H1 (cell line): ENCODE results near the gene ZNF398. TPM values are rescaled to one million over a fixed set of nuclear protein-coding genes. Genes with fewer than 3 reads are reported as not detected.

Experiments used
- CTCF ChIA-PET: fragments of 300-600 bp; sonication (Branson Sonifier 250); formaldehyde crosslinking; loops from one replicate; lab custom pipeline; 2021; ENCODE audit not compliant: partially characterized antibody; lab: Charles Lee
- POLR2A ChIA-PET: fragments of 300-600 bp; sonication (Branson Sonifier 250); formaldehyde crosslinking; loops from one replicate; lab custom pipeline; 2021; ENCODE audit warnings: inconsistent platforms; ENCODE audit not compliant: partially characterized antibody; lab: Charles Lee
- DNase-seq, 2 experiments: peaks; one replicate each; pipeline versions ENCODE4 v3.0.0 to v3.0.0-alpha.2; 2010 to 2022; ENCODE audit warnings: low spot score in 2 of 2, low read depth in 1 of 2, mixed read lengths in 1 of 2
- FAIRE-seq: peaks from 2 replicates; lab custom pipeline; 2011; peaks lifted over from hg19 to GRCh38; lab: Jason Lieb, UNC
- H2AFZ ChIP-seq: 2 replicates; pipeline ENCODE4 v1.8.1; 2012; ENCODE audit warnings: low read length, inconsistent platforms
- H2AK5ac ChIP-seq: 2 replicates; pipeline ENCODE4 v1.6.1; 2013; ENCODE audit warnings: low read depth, low read length
- H2BK120ac ChIP-seq: replicated peaks from 2 replicates; pipeline ENCODE3; 2013; ENCODE audit warnings: low read depth, low read length, inconsistent platforms
- H2BK12ac ChIP-seq: 2 replicates; pipeline ENCODE4 v1.6.1; 2013; ENCODE audit warnings: low read depth, low read length
- H2BK15ac ChIP-seq: 2 replicates; pipeline ENCODE4 v1.6.1; 2013; ENCODE audit warnings: low read length
- H2BK20ac ChIP-seq: 2 replicates; pipeline ENCODE4 v1.6.1; 2013; ENCODE audit warnings: low read length
- H2BK5ac ChIP-seq: 2 replicates; pipeline ENCODE4 v1.6.1; 2013; ENCODE audit warnings: low read depth, low read length
- H3K14ac ChIP-seq: 2 replicates; pipeline ENCODE4 v1.6.1; 2013; ENCODE audit warnings: inconsistent platforms; ENCODE audit not compliant: insufficient read length
- H3K18ac ChIP-seq: 2 replicates; pipeline ENCODE4 v1.6.1; 2013; ENCODE audit warnings: low read length; ENCODE audit errors: extremely low read depth
- H3K23ac ChIP-seq: 2 replicates; pipeline ENCODE4 v1.6.1; 2013; ENCODE audit warnings: inconsistent platforms; ENCODE audit not compliant: insufficient read length
- H3K23me2 ChIP-seq: 2 replicates; pipeline ENCODE4 v1.6.1; 2013; ENCODE audit warnings: low read depth, low read length
- H3K27ac ChIP-seq: 2 replicates; pipeline ENCODE4 v1.6.1; 2011; ENCODE audit warnings: low read depth, low read length, inconsistent platforms
- H3K27me3 ChIP-seq, 4 experiments: replicated peaks in 1 of 4; 1 replicate in 1 of 4; 2 replicates in 3 of 4; pipeline versions ENCODE4 v1.6.1 to v1.8.1; 2011 to 2013; ENCODE audit warnings: low read length in 3 of 4, mild to moderate bottlenecking in 3 of 4, inconsistent platforms in 2 of 4, mixed read lengths in 2 of 4, moderate library complexity in 1 of 4; ENCODE audit not compliant: control insufficient read depth in 3 of 4, insufficient read depth in 3 of 4; ENCODE audit errors: extremely low read depth in 1 of 4
- H3K36me3 ChIP-seq, 4 experiments: 2 replicates each; pipeline versions ENCODE4 v1.6.1 to v1.8.1; 2011 to 2013; ENCODE audit warnings: mild to moderate bottlenecking in 4 of 4, low read length in 3 of 4, moderate library complexity in 2 of 4, control low read depth in 1 of 4, inconsistent platforms in 1 of 4; ENCODE audit not compliant: insufficient read depth in 4 of 4, control insufficient read depth in 2 of 4
- H3K4ac ChIP-seq: replicated peaks from 2 replicates; pipeline ENCODE3; 2013; ENCODE audit warnings: low read length, low read depth, mixed read lengths, inconsistent platforms; ENCODE audit not compliant: insufficient read length
- H3K4me1 ChIP-seq, 4 experiments: replicated peaks in 1 of 4; 1 replicate in 1 of 4; 2 replicates in 3 of 4; pipeline versions ENCODE4 v1.6.1 to v1.8.1; 2011 to 2013; ENCODE audit warnings: low read length in 3 of 4, inconsistent platforms in 2 of 4, mixed read lengths in 1 of 4; ENCODE audit not compliant: insufficient read depth in 4 of 4, control insufficient read depth in 3 of 4
- H3K4me2 ChIP-seq, 2 experiments: 2 replicates each; pipeline versions ENCODE4 v1.6.1 to v1.8.1; 2011 to 2013; ENCODE audit warnings: low read depth in 2 of 2, low read length in 2 of 2, control low read depth in 1 of 2, inconsistent platforms in 1 of 2, mild to moderate bottlenecking in 1 of 2; ENCODE audit not compliant: insufficient read depth in 1 of 2
- H3K4me3 ChIP-seq, 4 experiments: fragments of 200-600, 300-600 bp in 1 of 4; sonication (generic), shearing (Covaris generic), sonication (Bioruptor Twin) in 1 of 4; 2 replicates each; pipeline versions ENCODE4 v1.5.1 to v1.8.1; 2011 to 2016; ENCODE audit warnings: low read length in 4 of 4, low read depth in 3 of 4, control low read depth in 2 of 4, inconsistent platforms in 2 of 4, mild to moderate bottlenecking in 2 of 4, mixed read lengths in 1 of 4, moderate library complexity in 1 of 4; ENCODE audit not compliant: insufficient read depth in 2 of 4; ENCODE audit errors: extremely low read depth in 1 of 4
- H3K56ac ChIP-seq: replicated peaks from 2 replicates; pipeline ENCODE3; 2013; ENCODE audit warnings: low read depth, mild to moderate bottlenecking, mixed read lengths, low read length, inconsistent platforms; ENCODE audit not compliant: insufficient read length
- H3K79me1 ChIP-seq: 2 replicates; pipeline ENCODE4 v1.6.1; 2013; ENCODE audit warnings: low read depth, low read length, control low read depth
- H3K79me2 ChIP-seq, 2 experiments: 2 replicates each; pipeline versions ENCODE4 v1.6.1 to v1.8.1; 2012 to 2013; ENCODE audit warnings: low read length in 2 of 2, mild to moderate bottlenecking in 2 of 2, inconsistent platforms in 1 of 2; ENCODE audit not compliant: insufficient read depth in 2 of 2, control insufficient read depth in 1 of 2
- H3K9ac ChIP-seq, 4 experiments: replicated peaks in 1 of 4; 1 replicate in 1 of 4; 2 replicates in 3 of 4; pipeline versions ENCODE4 v1.6.1 to v1.8.1; 2011 to 2013; ENCODE audit warnings: low read depth in 3 of 4, low read length in 3 of 4, control low read depth in 2 of 4, mild to moderate bottlenecking in 2 of 4, moderate library complexity in 2 of 4, inconsistent platforms in 1 of 4; ENCODE audit errors: extremely low read depth in 1 of 4
- H3K9me3 ChIP-seq, 2 experiments: 2 replicates each; pipeline versions ENCODE4 v1.6.1 to v1.8.1; 2012 to 2013; ENCODE audit warnings: mild to moderate bottlenecking in 2 of 2, moderate library complexity in 2 of 2, control low read depth in 1 of 2, inconsistent platforms in 1 of 2, low read depth in 1 of 2, low read length in 1 of 2, mixed read lengths in 1 of 2; ENCODE audit not compliant: insufficient read depth in 2 of 2
- H4K20me1 ChIP-seq, 2 experiments: replicated peaks in 1 of 2; 2 replicates each; pipeline versions ENCODE3 to v1.8.1; 2011 to 2013; ENCODE audit warnings: inconsistent platforms in 2 of 2, low read length in 2 of 2, mild to moderate bottlenecking in 1 of 2; ENCODE audit not compliant: insufficient read depth in 2 of 2, control insufficient read depth in 1 of 2
- H4K5ac ChIP-seq: 2 replicates; pipeline ENCODE4 v1.6.1; 2013; ENCODE audit warnings: low read length, low read depth, mixed read lengths, inconsistent platforms; ENCODE audit not compliant: insufficient read length
- H4K8ac ChIP-seq: 2 replicates; pipeline ENCODE4 v1.8.0; 2013; ENCODE audit warnings: mild to moderate bottlenecking, moderate library complexity, low read length, inconsistent platforms; ENCODE audit not compliant: insufficient read depth; ENCODE audit errors: extremely low read depth
- H4K91ac ChIP-seq: replicated peaks from 2 replicates; pipeline ENCODE3; 2013; ENCODE audit warnings: low read length, mixed read lengths, inconsistent platforms; ENCODE audit not compliant: insufficient read length
- ASH2L ChIP-seq: fragments of 200-600, 300-600 bp; sonication (generic); IDR thresholded peaks from one replicate; pipeline ENCODE4 v1.7.1; 2017; ENCODE audit warnings: low read length
- CEBPB ChIP-seq: IDR thresholded peaks from 2 replicates; pipeline ENCODE4 v1.6.1; 2012; ENCODE audit warnings: low read depth, low read length
- CHD1 ChIP-seq: IDR thresholded peaks from 2 replicates; pipeline ENCODE4 v1.6.1; 2012; ENCODE audit warnings: low read depth, low read length, improper control_type of control experiment
- CTBP2 ChIP-seq: IDR thresholded peaks from 2 replicates; pipeline ENCODE4 v1.7.0; 2011; ENCODE audit warnings: borderline replicate concordance, mild to moderate bottlenecking, moderate library complexity, mixed read lengths, low read length; ENCODE audit not compliant: insufficient read depth, insufficient read length
- GABPA ChIP-seq: IDR thresholded peaks from 2 replicates; pipeline ENCODE4 v1.6.1; 2011; ENCODE audit warnings: mild to moderate bottlenecking, low read length, moderate library complexity, borderline replicate concordance; ENCODE audit not compliant: insufficient read depth
- HDAC2 ChIP-seq, 2 experiments: fragments of 300-600 bp in 1 of 2; sonication (generic) in 1 of 2; IDR thresholded peaks; 2 replicates each; pipeline ENCODE4 v1.6.1; 2011 to 2012; ENCODE audit warnings: low read depth in 2 of 2, low read length in 2 of 2, mild to moderate bottlenecking in 2 of 2, moderate library complexity in 2 of 2, borderline replicate concordance in 1 of 2, inconsistent platforms in 1 of 2
- RNF2 ChIP-seq: fragments of 200-900, 300-1000 bp; sonication (generic); IDR thresholded peaks from 2 replicates; pipeline ENCODE4 v1.7.1; 2016; ENCODE audit warnings: borderline replicate concordance, low read depth, mild to moderate bottlenecking, antibody characterized with exemption, low read length; ENCODE audit not compliant: poor library complexity, severe bottlenecking; ENCODE audit errors: missing control alignments
- SIX5 ChIP-seq: IDR thresholded peaks from 2 replicates; pipeline ENCODE4 v1.6.1; 2011; ENCODE audit warnings: mild to moderate bottlenecking, low read depth, low read length
- SUZ12 ChIP-seq: fragments of 200-600 bp; sonication (generic); IDR thresholded peaks from 2 replicates; pipeline ENCODE4 v1.6.1; 2012; ENCODE audit warnings: mild to moderate bottlenecking, inconsistent platforms, low read length, moderate library complexity, mixed read lengths
- TBP ChIP-seq: IDR thresholded peaks from 2 replicates; pipeline ENCODE4 v1.6.1; 2011; ENCODE audit warnings: low read depth, low read length, improper control_type of control experiment
- TCF12 ChIP-seq: IDR thresholded peaks from 2 replicates; pipeline ENCODE4 v1.6.1; 2011; ENCODE audit warnings: low read depth, mild to moderate bottlenecking, low read length
- USF2 ChIP-seq: IDR thresholded peaks from 2 replicates; pipeline ENCODE4 v1.6.1; 2011; ENCODE audit warnings: low read length, improper control_type of control experiment
- YY1 ChIP-seq: IDR thresholded peaks from 2 replicates; pipeline ENCODE4 v1.6.1; 2011; ENCODE audit warnings: low read depth, mild to moderate bottlenecking, low read length
- WGBS, 2 experiments: shearing (Covaris generic) in 1 of 2; methylation state at CpG; one replicate each; pipeline versions ENCODE4 v1.1.6 to v1.1.7; 2013 to 2015; ENCODE audit warnings: low lambda C conversion rate in 2 of 2, mixed read lengths in 2 of 2, inconsistent platforms in 1 of 2, low coverage in 1 of 2, missing lambda C conversion rate in 1 of 2; ENCODE audit not compliant: insufficient replicate concordance in 2 of 2, insufficient coverage in 1 of 2, insufficient read length in 1 of 2; ENCODE audit errors: extremely low coverage in 1 of 2, missing lambda C conversion rate in 1 of 2; 5-methylcytosine and 5-hydroxymethylcytosine counted together
- polyA plus RNA-seq, 7 experiments: library from polyadenylated mRNA; depleted of rRNA in 3 of 7; stranded (reverse) in 5 of 7; unstranded in 2 of 7; fragments of >200 nt in 5 of 7; fragments of 200-250 nt in 2 of 7; gene quantifications; 1 replicate in 5 of 7; 2 replicates in 1 of 7; 4 replicates in 1 of 7; pipeline versions ENCODE4 v1.2.1 to v1.2.3, GENCODE V29; 2011 to 2013; ENCODE audit warnings: missing spikeins in 2 of 7, mixed read lengths in 2 of 7
- total RNA-seq: library from RNA; stranded (reverse); fragmentation: NEBNext Ultra II Directional; extraction: Animal tissue kit (Norgen Biotek cat#: 25700); gene quantifications from 2 replicates; pipeline ENCODE4 v1.2.1, GENCODE V29; 2021

The ZNF398 gene
- total and polyA plus RNA-seq, 2 of the 8 experiments (the other 6 are each of a cell fraction or from before 2014, with no cell fraction given), result 52.7 to 63.5 TPM

GRCh38 chr7:149202831-149203231, 55.6 kb downstream of the ZNF398 start:
- Histone ChIP-seq H3K56ac (no peak overlapping the region), H3K79me1 (peaks cover 9% of the 10 kb centered on the region), H2BK5ac (no peak overlapping the region), H3K4me3 (no peak overlapping the region), H2BK15ac (no peak overlapping the region), H4K8ac (no peak overlapping the region), H3K18ac (no peak overlapping the region), H3K27ac (no peak overlapping the region), H3K9me3 (no peaks in the 10 kb centered on the region), H3K27me3 (no peaks in the 10 kb centered on the region), H2AFZ (no peak overlapping the region), H3K9ac (0 out of 7 replicates have a peak overlapping the region, but pooled peaks of 1 of the 4 experiments have one; percentile 21), H3K4me2 (no peak overlapping the region), H4K91ac (no peak overlapping the region), H3K4me1 (peaks cover 0 to 9% (median 2%) of the 10 kb centered on the region in 4 experiments; a peak in 5 of 7 replicates), H4K5ac (no peak overlapping the region), H3K23ac (no peak overlapping the region), H3K4ac (no peak overlapping the region), H2AK5ac (no peak overlapping the region), H2BK12ac (no peak overlapping the region), H4K20me1 (peaks cover 5 to 10% of the 10 kb centered on the region in 2 experiments), H3K79me2 (peaks cover 0 to 23% of the 10 kb centered on the region in 2 experiments; a peak in 3 of 4 replicates), H3K36me3 (peaks cover 39 to 76% (median 62%) of the 10 kb centered on the region in 4 experiments), H2BK20ac (no peak overlapping the region), H3K23me2 (no peaks in the 10 kb centered on the region), H3K14ac (no peak overlapping the region), H2BK120ac (no peak overlapping the region)
- DNase-seq (no peak), FAIRE-seq (no peak)
- ChIA-PET CTCF (no interaction called here), POLR2A (interaction anchor here (1.7 to 1.9 kb wide), 2 partner anchors 12 kb away, joined by 5 read pairs; no protein-coding TSS in a partner anchor)
- 95% methylated on average over 6 of the region's 6 CpGs; no CpG with 5 or more reads in 1 of the 2 experiments for WGBS, 2 experiments
- TF ChIP-seq SIX5 (no peak), USF2 (no peak), CHD1 (no peak), SUZ12 (no peak), ASH2L (no peak), GABPA (no peak), CEBPB (no peak), RNF2 (no peak), CTBP2 (no peak), TCF12 (no peak), TBP (no peak), YY1 (no peak), HDAC2 (IDR thresholded peaks at IDR 0.05; ENCODE audit: borderline replicate concordance in 1 of 2, low read depth in 2 of 2, low read length in 2 of 2) (no peak)
